SH-SY5Y (cell line): ENCODE data around the gene KDM4C.

ENCODE experiments used
- GATA2 ChIP-seq: IDR thresholded peaks from 2 replicates; pipeline ENCODE4 v1.6.1; 2011; ENCODE audit warnings: mild to moderate bottlenecking, low read depth, low read length
- GATA3 ChIP-seq: IDR thresholded peaks from 2 replicates; pipeline ENCODE4 v1.6.1; 2011; ENCODE audit warnings: low read depth, mild to moderate bottlenecking, low read length, moderate library complexity

- TF ChIP-seq GATA2 (no peak), GATA3 (no peak)
Measured at GRCh38 chr9:7081065-7081600, 323.4 kb downstream of the KDM4C start.
